Left colon (tissue), 2 donors: ENCODE results near the gene LRMDA. TPM values are rescaled to one million over a fixed set of nuclear protein-coding genes. Genes with fewer than 3 reads are reported as not detected.
"Not testable (repeated sequence)": the region's sequence is repeated elsewhere in the genome, so short reads cannot be mapped to it uniquely, and the experiment has no call there.

Source experiments
- ATAC-seq: fragments of 200-7000 bp; cut with Tn5 transposase; one replicate; pipeline ENCODE4 v1.9.1; 2020; ENCODE audit warnings: mild to moderate bottlenecking, moderate library complexity
- DNase-seq, 2 donors: peaks; one replicate each; pipeline ENCODE4 v3.0.0-alpha.2; 2020
- intact Hi-C, 2 donors: fragments of 100-400 bp; cut with DNase I in 1 of 2; cut with micrococcal nuclease in 1 of 2; formaldehyde crosslinking; loops; one replicate each; pipeline versions ENCODE4 v1.11.2 to v1.14.0; 2022; cut with DNase I, micrococcal nuclease
- total RNA-seq, 2 donors: library from RNA; stranded (reverse); fragmentation: NEBNext Ultra II Directional; extraction: Animal tissue kit (Norgen Biotek cat#: 25700); gene quantifications; one replicate each; pipeline ENCODE4 v1.2.1, GENCODE V29; 2021
- donor health status: DM: no; HTN: no; CAD: no.
- donor health status: DM: yes; HTN: yes; CAD: no.

LRMDA gene
- total RNA-seq, 2 donors from 2014 or later, result 8.1 to 10.6 TPM

- intact Hi-C loops, result no loop called here
- no peak for DNase-seq
- no peak for ATAC-seq
These were observed 153.9 kb downstream of the LRMDA start for GRCh38 chr10:75585294-75585693.

- intact Hi-C loops, result no loop called here
- ATAC-seq (no peak), DNase-seq (no peak)
These were observed 155.4 kb downstream of the LRMDA start for GRCh38 chr10:75586814-75587213.

DNA sequence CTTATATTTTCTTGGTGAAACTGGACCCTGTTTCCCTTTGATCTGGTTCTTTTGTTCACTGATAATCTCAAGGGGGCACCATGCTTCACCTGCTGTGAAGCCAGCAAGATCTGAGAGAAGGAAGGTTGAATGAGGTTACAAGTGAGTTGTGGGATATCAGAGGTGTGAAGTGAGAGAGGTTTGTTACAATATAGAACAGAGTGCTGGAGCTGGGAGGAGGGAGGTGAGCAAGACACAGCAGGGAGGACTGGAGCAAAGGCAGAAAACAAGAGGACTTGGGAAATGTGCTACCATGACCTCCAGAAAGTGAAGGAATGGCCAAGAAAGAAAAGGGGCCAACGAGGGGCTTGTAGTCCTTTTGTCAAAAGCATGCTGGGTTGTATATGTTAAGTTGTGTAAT, 156.6 kb downstream of the LRMDA start:
- ATAC-seq (no peak), DNase-seq (no peak)
- intact Hi-C loops, result no loop called here

DNA sequence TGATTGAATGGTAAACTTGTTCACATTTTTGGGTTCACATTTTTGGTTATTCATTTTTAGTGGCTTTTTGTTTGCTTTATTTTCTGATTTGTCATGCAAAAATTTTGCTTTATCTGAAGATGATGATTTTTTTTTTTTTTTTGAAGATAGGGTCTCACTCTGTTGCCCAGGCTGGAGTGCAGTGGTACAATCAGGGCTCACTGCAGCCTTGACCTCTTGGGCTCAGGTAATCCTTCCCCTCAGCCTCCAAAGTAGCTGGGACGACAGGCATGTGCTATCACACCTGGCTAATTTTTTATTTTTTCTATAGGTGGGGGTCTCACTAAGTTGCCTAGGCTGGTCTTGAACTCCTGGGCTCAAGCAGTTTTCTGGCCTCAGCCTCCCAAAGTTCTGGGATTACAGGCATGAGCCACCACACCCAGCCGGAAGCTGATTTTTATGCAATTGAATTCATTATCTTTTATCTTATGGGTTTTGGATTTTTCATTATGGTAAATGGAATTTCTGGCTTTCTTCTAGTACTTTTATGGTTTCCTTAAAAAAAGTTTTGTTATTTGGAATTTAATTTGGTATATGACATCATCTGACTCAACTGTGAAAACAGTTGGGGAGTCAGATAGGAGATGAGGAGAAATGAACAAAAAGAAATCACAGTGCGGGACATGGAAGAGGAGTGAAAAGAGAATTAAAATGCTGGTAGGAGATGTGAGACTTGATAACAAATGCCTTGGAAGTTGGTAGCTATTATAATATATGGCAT, 158.7 kb downstream of the LRMDA start:
- no peak for DNase-seq
- intact Hi-C loops, result no loop called here
- no peak for ATAC-seq

- ATAC-seq (no peak), DNase-seq (no peak)
- intact Hi-C loops, result no loop called here
These were observed 160.8 kb downstream of the LRMDA start for GRCh38 chr10:75592151-75592787.

DNA sequence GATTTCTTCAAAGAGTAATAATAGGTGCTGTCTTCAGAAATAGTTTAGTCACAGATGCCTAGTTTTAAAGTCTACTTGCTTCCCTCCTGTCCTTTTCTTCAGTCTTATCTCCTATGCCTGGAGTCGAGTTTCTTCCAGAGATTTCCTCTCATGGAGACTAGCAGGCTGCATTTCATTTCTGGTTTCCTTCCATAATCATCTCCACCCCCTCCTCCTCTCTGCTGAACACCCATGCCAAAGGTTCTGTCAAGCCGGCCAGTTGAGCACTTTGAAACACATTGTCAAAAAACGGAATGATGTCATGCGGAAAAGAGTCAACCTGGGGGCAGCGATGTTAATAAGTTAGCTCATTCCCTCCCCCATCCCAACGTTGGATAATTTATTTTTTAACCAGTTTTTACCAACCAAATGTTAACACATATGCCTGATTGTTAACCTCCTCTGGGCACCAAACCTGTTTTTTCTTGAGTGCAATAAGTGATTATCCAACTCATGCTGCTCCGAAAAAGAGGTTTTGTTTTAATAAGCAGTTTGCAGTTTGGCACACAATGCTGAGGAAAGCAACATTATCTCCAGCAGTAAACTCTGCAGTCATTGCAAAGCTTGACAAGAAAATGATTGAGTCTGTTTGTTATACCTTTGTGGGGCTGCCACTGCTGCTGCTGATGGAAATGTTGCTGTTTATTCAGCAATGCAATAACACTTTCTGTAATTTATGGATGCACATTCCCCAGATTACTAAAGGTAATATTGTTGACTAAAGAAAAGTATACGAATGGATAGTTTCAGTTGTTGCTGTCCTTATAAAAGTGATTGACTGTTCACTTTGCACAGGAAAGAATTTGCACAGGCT, 161.6 kb downstream of the LRMDA start:
- ATAC-seq (no peak), DNase-seq (no peak)
- intact Hi-C loops, result no loop called here

- no peak for ATAC-seq
- no peak for DNase-seq
- intact Hi-C loops, result no loop called here
These were observed 162.5 kb downstream of the LRMDA start for GRCh38 chr10:75593692-75594556.

GRCh38 chr10:75596930-75597620, 165.7 kb downstream of the LRMDA start:
- DNase-seq (no peak), ATAC-seq (no peak)
- intact Hi-C loops, result no loop called here

DNA sequence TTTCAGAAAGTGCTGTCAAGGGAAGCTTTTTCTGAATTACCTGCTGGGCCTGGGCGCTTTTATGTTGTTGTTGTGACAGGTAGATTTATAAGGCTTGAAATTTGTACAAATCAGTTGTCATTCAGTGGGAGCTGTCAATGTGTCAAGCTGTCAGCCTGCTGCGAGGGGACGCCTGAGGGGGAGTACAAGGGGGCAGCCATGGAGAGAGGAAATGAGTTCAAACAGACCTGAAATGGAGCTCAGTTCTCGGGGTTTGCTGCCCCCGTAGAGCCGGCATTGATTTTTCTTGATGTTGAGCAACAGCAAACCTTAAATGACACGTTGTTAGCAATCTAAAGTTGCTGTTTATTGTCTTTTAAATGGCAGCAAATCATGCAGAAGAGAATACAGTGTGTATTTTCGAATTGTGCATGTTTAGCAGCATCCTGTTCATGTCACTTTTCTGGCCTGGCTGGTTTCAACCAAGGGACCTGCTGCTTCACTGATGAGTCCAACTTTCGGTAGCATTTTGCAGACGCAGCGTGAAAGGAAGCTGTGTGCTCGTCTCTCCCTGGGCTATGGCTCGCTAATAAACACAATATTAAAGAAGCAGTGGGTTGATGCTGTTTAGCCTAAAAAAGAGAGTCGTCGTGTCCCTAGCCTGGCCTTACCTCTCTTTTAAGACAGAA, 166.5 kb downstream of the LRMDA start:
- ATAC-seq (no peak), DNase-seq (no peak)
- intact Hi-C loops, result no loop called here

- ATAC-seq, result no peak
- DNase-seq, result no peak
- intact Hi-C loops, result no loop called here
These were observed 167.6 kb downstream of the LRMDA start for GRCh38 chr10:75598998-75599397.

- ATAC-seq, result no peak
- intact Hi-C loops, result no loop called here
- no peak for DNase-seq
These were observed 168.6 kb downstream of the LRMDA start for GRCh38 chr10:75599875-75600648.

DNA sequence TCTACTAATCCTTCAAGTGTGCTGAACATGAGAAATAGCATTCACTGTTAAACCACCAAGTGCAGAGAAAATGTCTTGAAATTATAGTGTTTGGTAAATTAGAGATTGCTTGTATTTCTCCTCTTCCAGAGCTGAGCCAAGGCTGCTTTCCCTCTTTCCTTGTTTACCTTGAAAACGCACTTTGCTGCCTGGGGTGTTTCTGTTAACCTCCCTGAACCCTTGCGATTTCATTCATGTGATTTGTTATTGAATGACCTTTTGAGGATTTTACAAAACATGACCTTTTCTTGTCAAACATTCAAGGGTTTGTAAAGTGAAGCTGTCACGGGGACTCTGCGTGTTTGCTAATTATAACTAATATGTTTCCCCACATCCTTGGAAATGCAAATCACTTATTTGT, 169.4 kb downstream of the LRMDA start:
- no peak for DNase-seq
- no peak for ATAC-seq
- intact Hi-C loops, result no loop called here

- no peak for DNase-seq
- intact Hi-C loops, result no loop called here
- ATAC-seq, result no peak
These were observed 170.9 kb downstream of the LRMDA start for GRCh38 chr10:75602341-75602740.

- intact Hi-C loops, result no loop called here
- DNase-seq, result no peak
- no peak for ATAC-seq
These were observed 173.7 kb downstream of the LRMDA start for GRCh38 chr10:75605096-75605495.

DNA sequence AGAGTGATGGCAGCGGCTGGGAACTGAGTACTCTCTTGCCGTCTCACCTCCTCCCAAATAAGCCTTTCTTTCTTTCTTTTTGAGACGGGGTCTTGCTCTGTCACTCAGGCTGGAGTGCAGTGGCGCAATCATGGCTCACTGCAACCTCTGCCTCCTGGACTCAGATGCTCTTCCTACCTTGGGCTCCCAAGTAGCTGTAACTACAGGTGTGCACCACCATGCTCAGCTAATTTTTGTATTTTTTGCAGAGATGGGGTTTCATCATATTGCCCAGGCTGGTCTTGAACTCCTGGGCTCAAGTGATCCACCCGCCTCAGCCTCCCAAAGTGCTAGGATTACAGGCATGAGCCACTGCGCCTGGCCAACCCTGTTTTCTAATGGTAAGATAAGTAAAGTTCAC, 174.4 kb downstream of the LRMDA start:
- ATAC-seq, DNase-seq, intact Hi-C loops: not testable (repeated sequence)

DNA sequence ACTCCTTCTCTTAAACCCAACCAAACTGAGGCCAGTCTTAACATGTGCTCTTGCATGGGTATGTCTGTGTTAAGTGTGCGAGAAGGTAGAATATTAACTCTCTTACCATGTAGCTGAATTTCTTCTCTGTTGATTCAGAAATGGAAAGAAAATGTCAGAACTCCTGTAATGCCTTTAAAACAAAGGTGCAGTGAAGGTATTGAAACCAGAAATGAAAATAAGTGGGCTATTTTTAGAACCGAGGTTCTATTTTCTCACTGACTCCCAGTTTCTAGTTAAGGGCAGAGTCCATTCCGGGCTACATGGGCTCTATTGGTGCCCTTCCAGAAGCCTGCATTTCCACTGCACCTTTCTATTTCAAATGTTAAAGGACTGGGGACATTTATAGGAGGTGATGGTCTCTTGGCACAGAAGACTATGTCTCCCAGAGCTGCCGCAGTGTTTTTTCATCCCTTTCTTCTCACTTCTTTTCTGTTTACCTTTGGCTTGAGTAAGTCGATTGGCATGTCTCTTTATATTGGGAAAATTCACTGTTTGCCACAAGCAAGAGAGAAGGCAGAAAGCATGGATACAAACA, 174.9 kb downstream of the LRMDA start:
- intact Hi-C loops, result no loop called here
- no peak for DNase-seq
- ATAC-seq, result no peak

DNA sequence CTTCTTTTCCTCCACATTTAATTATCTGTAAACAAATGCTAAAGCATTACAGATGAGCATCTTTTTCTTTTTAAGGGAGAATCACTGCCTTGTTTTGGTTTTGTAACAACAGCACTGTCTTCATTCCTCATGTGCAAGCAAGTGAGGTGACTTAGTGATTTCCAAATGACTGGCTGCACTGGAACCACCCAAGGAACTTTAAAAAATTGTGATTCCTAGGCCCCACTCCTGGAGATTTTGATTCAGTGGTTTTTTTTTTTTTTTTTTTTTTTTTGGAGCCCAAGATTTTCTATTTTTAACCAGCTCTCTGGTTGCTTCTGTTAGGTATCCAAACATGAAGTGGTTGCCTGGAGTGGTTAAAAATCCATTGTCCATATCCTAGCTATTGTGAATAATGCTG, 176.2 kb downstream of the LRMDA start:
- DNase-seq, result no peak
- no peak for ATAC-seq
- intact Hi-C loops, result no loop called here
